Measurements from ENCODE around the gene STAT6. TPM values are rescaled to one million over a fixed set of nuclear protein-coding genes. Genes with fewer than 3 reads are reported as not detected.

STAT6 gene
- total and polyA plus RNA-seq, 8 donors: 137 to 237 (median 173) TPM

- H3K27me3 ChIP-seq: peaks cover 0 to 6% of the 10 kb centered on the region in 2 donors
- no peaks in the 10 kb centered on the region for H3K36me3 ChIP-seq
- no peak for TF ChIP-seq CTCF (IDR thresholded peaks at IDR 0.05)
- H3K9me3 ChIP-seq: no peaks in the 10 kb centered on the region
- DNase-seq (no peak), ATAC-seq (peak; percentile 17)
- peaks cover 0 to 38% of the 10 kb centered on the region in 2 donors for H3K4me1 ChIP-seq
- no peak overlapping the region for H3K27ac ChIP-seq
- no peak overlapping the region for H3K4me3 ChIP-seq
- intact Hi-C loops (cut with DNase I): no loop called here
Observed at GRCh38 chr12:57046086-57046791, 64.9 kb downstream of the STAT6 start.

Other genes with a start within 250 kb of the STAT6 start
- not detected for gene SDR9C7, start 177.0 kb downstream of the STAT6 start, total RNA-seq
- gene SDR9C7, start 177.0 kb downstream of the STAT6 start, polyA plus RNA-seq (ENCODE audit: insufficient read length in 6 of 6): under 1 TPM in 5 of 6 donors, not detected in 1; 0.10 to 0.21 (median 0.18) TPM
- gene RDH16, start 153.8 kb downstream of the STAT6 start, total RNA-seq: under 1 TPM; 0.20 to 0.45 TPM
- gene RDH16, start 153.8 kb downstream of the STAT6 start, polyA plus RNA-seq (ENCODE audit: insufficient read length in 6 of 6): 1 to 10 TPM in 1 of 6 donors, under 1 TPM in 5; 0.60 to 1.1 (median 0.86) TPM
- 1 to 10 TPM; 3.8 to 6.1 TPM for gene ZBTB39, start 104.8 kb downstream of the STAT6 start, total RNA-seq
- gene ZBTB39, start 104.8 kb downstream of the STAT6 start, polyA plus RNA-seq (ENCODE audit: insufficient read length in 6 of 6): 10 to 100 TPM in 5 of 6 donors, 1 to 10 TPM in 1; 9.0 to 12.4 (median 11.5) TPM
- gene TAC3, start 94.8 kb downstream of the STAT6 start, total RNA-seq: not detected
- 1 to 10 TPM in 1 of 6 donors, under 1 TPM in 5; 0.31 to 1.1 (median 0.73) TPM for gene TAC3, start 94.8 kb downstream of the STAT6 start, polyA plus RNA-seq (ENCODE audit: insufficient read length in 6 of 6)
- gene MYO1A, start 61.2 kb downstream of the STAT6 start, total RNA-seq: under 1 TPM; 0.26 to 0.29 TPM
- gene MYO1A, start 61.2 kb downstream of the STAT6 start, polyA plus RNA-seq (ENCODE audit: insufficient read length in 6 of 6): under 1 TPM in 4 of 6 donors, not detected in 2; 0.07 to 0.23 (median 0.13) TPM
- 10 to 100 TPM; 16.4 to 17.9 TPM for gene NEMP1, start 32.6 kb downstream of the STAT6 start, total RNA-seq
- 10 to 100 TPM; 21.5 to 29.2 (median 28.0) TPM for gene NEMP1, start 32.6 kb downstream of the STAT6 start, polyA plus RNA-seq (ENCODE audit: insufficient read length in 6 of 6)
- gene NAB2, start 22.2 kb downstream of the STAT6 start, total RNA-seq: 10 to 100 TPM; 28.4 to 40.1 TPM
- 10 to 100 TPM; 38.4 to 52.0 (median 45.7) TPM for gene NAB2, start 22.2 kb downstream of the STAT6 start, polyA plus RNA-seq (ENCODE audit: insufficient read length in 6 of 6)
- gene LRP1, start 17.1 kb upstream of the STAT6 start, total RNA-seq: 100 to 1,000 TPM; 228 to 325 TPM
- gene LRP1, start 17.1 kb upstream of the STAT6 start, polyA plus RNA-seq (ENCODE audit: insufficient read length in 6 of 6): 100 to 1,000 TPM; 108 to 149 (median 131) TPM
- not detected for gene LRP1-AS, start 36.3 kb upstream of the STAT6 start, total RNA-seq
- 1 to 10 TPM in 1 of 6 donors, under 1 TPM in 4, not detected in 1; 0.24 to 1.0 (median 0.69) TPM for gene LRP1-AS, start 36.3 kb upstream of the STAT6 start, polyA plus RNA-seq (ENCODE audit: insufficient read length in 6 of 6)
- gene NXPH4, start 105.4 kb upstream of the STAT6 start, total RNA-seq: 1 to 10 TPM in 1 of 2 donors, under 1 TPM in 1; 0.93 to 1.0 TPM
- gene NXPH4, start 105.4 kb upstream of the STAT6 start, polyA plus RNA-seq (ENCODE audit: insufficient read length in 6 of 6): 1 to 10 TPM in 4 of 6 donors, under 1 TPM in 2; 0.67 to 1.7 (median 1.4) TPM
- 100 to 1,000 TPM in 1 of 2 donors, 10 to 100 TPM in 1; 64.7 to 116 TPM for gene SHMT2, start 118.3 kb upstream of the STAT6 start, total RNA-seq
- gene SHMT2, start 118.3 kb upstream of the STAT6 start, polyA plus RNA-seq (ENCODE audit: insufficient read length in 6 of 6): 10 to 100 TPM; 65.8 to 82.4 (median 75.6) TPM
- gene STAC3, start 139.8 kb upstream of the STAT6 start, total RNA-seq: 1 to 10 TPM; 3.4 to 5.0 TPM
- gene STAC3, start 139.8 kb upstream of the STAT6 start, polyA plus RNA-seq (ENCODE audit: insufficient read length in 6 of 6): 1 to 10 TPM; 2.9 to 5.1 (median 3.4) TPM

Measured in left lung (tissue), 10 donors.